Aorta (tissue), 5 donors: ENCODE measurements around the gene ZNF8. TPM values are rescaled to one million over a fixed set of nuclear protein-coding genes. Genes with fewer than 3 reads are reported as not detected.
A peak's percentile ranks its signal among the peaks of the same experiment; 100 is the strongest.
"Not testable (repeated sequence)": the region's sequence is repeated elsewhere in the genome, so short reads cannot be mapped to it uniquely, and the experiment has no call there.

Source experiments
- ATAC-seq: fragments of 200-7000 bp; cut with Tn5 transposase; one replicate; pipeline ENCODE4 v1.9.1; 2022; ENCODE audit warnings: moderate library complexity; ENCODE audit not compliant: low FRiP score
- DNase-seq, 2 donors: peaks; one replicate each; pipeline ENCODE4 v3.0.0-alpha.2; 2020
- H3K27ac ChIP-seq, 2 donors: one replicate each; pipeline ENCODE4 v1.5.1; 2013; ENCODE audit warnings: low read length in 2 of 2, mild to moderate bottlenecking in 2 of 2, moderate library complexity in 2 of 2, control low read depth in 1 of 2, inconsistent platforms in 1 of 2, low read depth in 1 of 2
- H3K27me3 ChIP-seq, 2 donors: one replicate each; pipeline ENCODE4 v1.6.1; 2013; ENCODE audit warnings: control low read depth in 1 of 2, low read length in 1 of 2, mild to moderate bottlenecking in 1 of 2, moderate library complexity in 1 of 2; ENCODE audit not compliant: insufficient read depth in 2 of 2, control insufficient read depth in 1 of 2
- H3K36me3 ChIP-seq, 2 donors: one replicate each; pipeline ENCODE4 v1.6.1; 2013; ENCODE audit warnings: control low read depth in 1 of 2, low read length in 1 of 2, mild to moderate bottlenecking in 1 of 2; ENCODE audit not compliant: insufficient read depth in 2 of 2, control insufficient read depth in 1 of 2
- H3K4me1 ChIP-seq, 2 donors: one replicate each; pipeline ENCODE4 v1.6.1; 2013; ENCODE audit warnings: low read length in 2 of 2, control low read depth in 1 of 2, mild to moderate bottlenecking in 1 of 2, moderate library complexity in 1 of 2; ENCODE audit not compliant: insufficient read depth in 2 of 2, control insufficient read depth in 1 of 2
- H3K4me3 ChIP-seq, 2 donors: one replicate each; pipeline ENCODE4 v1.5.1; 2013; ENCODE audit warnings: low read length in 2 of 2, control low read depth in 1 of 2, mild to moderate bottlenecking in 1 of 2
- H3K9me3 ChIP-seq: one replicate; pipeline ENCODE4 v1.6.1; 2013; ENCODE audit warnings: mild to moderate bottlenecking, low read length; ENCODE audit not compliant: control insufficient read depth
- WGBS, 2 donors: extraction: QIAGEN DNeasy Blood & Tissue Kit; methylation state at CpG; one replicate each; pipeline ENCODE4 v1.1.7; 2013; 5-methylcytosine and 5-hydroxymethylcytosine counted together
- intact Hi-C, 2 donors: fragments of 100-400 bp; cut with DNase I; formaldehyde crosslinking; loops; one replicate each; pipeline versions ENCODE4 v1.14.2 to v1.15.0; 2022
- long read RNA-seq, 2 donors: library from polyadenylated mRNA; unstranded; transcript quantifications; one replicate each; pipeline ENCODE4 v2.0.0, GENCODE V29; 2020 to 2021
- polyA plus RNA-seq, 2 donors: library from polyadenylated mRNA; stranded (reverse); fragments of 200-250 nt; gene quantifications; one replicate each; pipeline ENCODE4 v1.2.3, GENCODE V29; 2013
- total RNA-seq, 2 donors: library from RNA; stranded (reverse); fragmentation: NEBNext Ultra II Directional; extraction: Animal tissue kit (Norgen Biotek cat#: 25700); gene quantifications; one replicate each; pipeline ENCODE4 v1.2.1, GENCODE V29; 2021
- donor health status: healthy with polysubstance abuse.
- donor health status: Bipolar disorder and iron deficiency.
- donor health status: DM: no; HTN: no; CAD: no.
- donor health status: DM: no; HTN: no; CAD: no.
- donor health status: DM: yes; HTN: yes; CAD: no.

Gene ZNF8
- total RNA-seq (1 to 10 TPM; 5.9 to 7.8 TPM), polyA plus RNA-seq (1 to 10 TPM in 1 of 2 donors, under 1 TPM in 1; 0.38 to 1.9 TPM)
- long read RNA-seq, donor 1, full-length matches to known transcripts: 6 of 6 reads
- long read RNA-seq, donor 1, partial matches to known transcripts: 0 of 6 reads
- long read RNA-seq, donor 1, other reads (novel, unspliced or antisense): 0 of 6 reads
- long read RNA-seq, donor 2, full-length matches to known transcripts: 1 of 1 reads
- long read RNA-seq, donor 2, partial matches to known transcripts: 0 of 1 reads
- long read RNA-seq, donor 2, other reads (novel, unspliced or antisense): 0 of 1 reads

- peak within 1 kb of the TSS in 1 of 2 donors; percentile 48 for H3K27ac ChIP-seq
- DNase-seq: peak; percentile 99
- no peaks in the 10 kb centered on the region for H3K27me3 ChIP-seq
- intact Hi-C loops: loop anchor here (2.0 kb wide), 1 partner anchor 26 kb away; the partner anchor contains the start of gene ERVK3-1 (in 2 of the 2)
- peaks cover 2 to 3% of the 10 kb centered on the region in 2 donors for H3K4me1 ChIP-seq
- H3K9me3 ChIP-seq: peaks cover 2% of the 10 kb centered on the region
- WGBS, 2 donors: 0% methylated on average over 37 to 42 of the region's 42 CpGs
- no peaks in the 10 kb centered on the region for H3K36me3 ChIP-seq
- peak; percentile 97 for ATAC-seq
- peak within 1 kb of the TSS; percentile 58 to 84 for H3K4me3 ChIP-seq
These were observed at the start of gene ZNF8 for GRCh38 chr19:58278541-58279041. ZNF8 (plus strand) TSS chr19:58278955; CDS start chr19:58279082, 127 bp downstream.

- Histone ChIP-seq H3K27me3 (no peaks in the 10 kb centered on the region), H3K27ac (no peak overlapping the region), H3K4me1 (no peaks in the 10 kb centered on the region), H3K36me3 (peaks cover 0 to 8% of the 10 kb centered on the region in 2 donors), H3K9me3 (peaks cover 13% of the 10 kb centered on the region), H3K4me3 (peak overlapping the region; percentile 51 to 83)
- no peak for DNase-seq
- WGBS, 2 donors: 4 to 10% methylated on average over 12 to 13 of the region's 13 CpGs
- intact Hi-C loops: no loop called here
- no peak for ATAC-seq
These were observed 49.5 kb upstream of the ZNF8 start for GRCh38 chr19:58229255-58229639.

DNA sequence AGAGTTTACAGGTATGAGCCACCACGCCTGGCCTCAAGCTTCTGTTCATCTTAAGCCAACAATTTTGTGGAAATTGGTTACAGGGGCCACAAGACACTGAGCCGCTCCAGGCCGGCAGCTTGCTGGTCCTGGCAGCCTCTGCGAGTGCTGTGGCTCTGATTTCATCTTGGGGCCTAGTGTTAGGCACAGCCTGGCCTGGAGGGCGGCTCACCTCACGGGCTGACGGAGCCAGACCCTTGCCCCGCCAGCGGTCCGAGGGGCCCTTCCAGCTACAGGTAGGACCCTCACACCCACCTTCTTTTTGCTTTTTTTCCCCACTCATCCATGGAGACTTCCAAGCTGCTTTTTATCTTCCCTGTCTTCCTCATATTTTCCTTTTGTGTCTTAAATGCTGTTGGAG lies 41.4 kb upstream of the ZNF8 start:
- 96 to 98% methylated on average over 10 of the region's 10 CpGs for WGBS, 2 donors
- DNase-seq (no peak), ATAC-seq (no peak)
- H3K36me3 ChIP-seq: peaks cover 14 to 25% of the 10 kb centered on the region in 2 donors
- H3K4me1 ChIP-seq: no peaks in the 10 kb centered on the region
- peaks cover 37% of the 10 kb centered on the region for H3K9me3 ChIP-seq
- no peak overlapping the region for H3K4me3 ChIP-seq
- H3K27me3 ChIP-seq: no peaks in the 10 kb centered on the region
- H3K27ac ChIP-seq: no peak overlapping the region
- intact Hi-C loops: no loop called here

DNA sequence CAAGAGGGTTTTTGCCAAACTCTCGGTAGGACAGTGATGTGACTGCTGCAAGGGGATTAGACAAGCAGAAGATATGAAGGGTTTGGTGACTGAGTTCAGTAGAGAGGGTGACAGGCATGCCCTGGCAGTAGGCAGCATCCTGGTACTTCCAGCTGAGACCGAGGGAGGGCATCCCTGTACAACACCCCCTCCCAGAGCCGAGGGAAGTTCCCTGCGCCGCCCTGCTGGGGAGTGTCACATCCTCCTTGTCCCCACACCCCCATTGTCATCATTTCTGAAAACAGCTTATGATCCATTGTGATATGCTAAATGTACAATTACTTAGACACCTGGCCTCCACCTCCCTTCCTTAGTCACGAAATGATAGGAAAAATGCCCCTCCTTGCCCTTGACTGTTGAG lies 35.4 kb upstream of the ZNF8 start:
- Histone ChIP-seq H3K4me1 (no peaks in the 10 kb centered on the region), H3K27me3 (no peaks in the 10 kb centered on the region), H3K27ac (no peak overlapping the region), H3K4me3 (no peak overlapping the region), H3K36me3 (peaks cover 37 to 44% of the 10 kb centered on the region in 2 donors), H3K9me3 (peaks cover 57% of the 10 kb centered on the region)
- intact Hi-C loops: no loop called here
- DNase-seq: no peak
- ATAC-seq: no peak
- WGBS, 2 donors: 97 to 100% methylated on average over 6 of the region's 6 CpGs

- Histone ChIP-seq H3K36me3 (peaks cover 29 to 46% of the 10 kb centered on the region in 2 donors), H3K4me1 (no peaks in the 10 kb centered on the region), H3K27me3 (no peaks in the 10 kb centered on the region), H3K4me3 (no peak overlapping the region), H3K9me3 (peaks cover 45% of the 10 kb centered on the region), H3K27ac (no peak overlapping the region)
- 97 to 99% methylated on average over 3 of the region's 3 CpGs for WGBS, 2 donors
- DNase-seq (no peak), ATAC-seq (no peak)
- intact Hi-C loops: no loop called here
These were observed 29.9 kb upstream of the ZNF8 start for GRCh38 chr19:58248886-58249285.

- H3K4me1 ChIP-seq: no peaks in the 10 kb centered on the region
- WGBS, 2 donors: 97 to 100% methylated on average over 2 of the region's 2 CpGs
- no peak overlapping the region for H3K27ac ChIP-seq
- intact Hi-C loops: loop anchor here in 1 of 2 donors (10.0 kb wide), 1 partner anchor 47 kb away; no protein-coding TSS in a partner anchor
- H3K27me3 ChIP-seq: no peaks in the 10 kb centered on the region
- DNase-seq (no peak), ATAC-seq (no peak)
- H3K4me3 ChIP-seq: no peak overlapping the region
- peaks cover 32% of the 10 kb centered on the region for H3K9me3 ChIP-seq
- H3K36me3 ChIP-seq: peaks cover 11 to 40% of the 10 kb centered on the region in 2 donors
These were observed 26.6 kb upstream of the ZNF8 start for GRCh38 chr19:58252102-58252685.

GRCh38 chr19:58258259-58258658 lies 20.5 kb upstream of the ZNF8 start:
- H3K4me3 ChIP-seq, DNase-seq, ATAC-seq, H3K27ac ChIP-seq, H3K4me1 ChIP-seq, H3K27me3 ChIP-seq: not testable (repeated sequence)
- WGBS, 2 donors: 92 to 96% methylated on average over 3 to 4 of the region's 4 CpGs
- intact Hi-C loops: loop anchor here in 1 of 2 donors (10.0 kb wide), 1 partner anchor 53 kb away; no protein-coding TSS in a partner anchor
- Histone ChIP-seq H3K36me3 (peaks cover 23 to 38% of the 10 kb centered on the region in 2 donors), H3K9me3 (peaks cover 54% of the 10 kb centered on the region)

DNA sequence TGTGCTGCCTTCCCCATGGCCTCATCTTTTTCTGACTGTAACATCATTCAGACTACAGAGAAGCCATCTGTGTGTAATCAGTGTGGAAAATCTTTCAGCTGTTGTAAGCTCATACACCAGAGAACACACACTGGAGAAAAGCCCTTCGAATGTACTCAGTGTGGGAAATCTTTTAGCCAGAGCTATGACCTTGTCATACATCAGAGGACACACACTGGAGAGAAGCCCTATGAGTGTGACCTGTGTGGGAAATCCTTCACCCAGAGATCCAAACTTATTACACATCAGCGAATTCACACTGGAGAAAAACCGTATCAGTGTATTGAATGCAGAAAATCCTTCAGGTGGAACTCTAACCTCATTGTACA lies 17.2 kb upstream of the ZNF8 start:
- H3K9me3 ChIP-seq: peaks cover 63% of the 10 kb centered on the region
- no peak overlapping the region for H3K4me3 ChIP-seq
- DNase-seq (no peak), ATAC-seq (no peak)
- H3K4me1 ChIP-seq: no peaks in the 10 kb centered on the region
- H3K27ac ChIP-seq: no peak overlapping the region
- no peaks in the 10 kb centered on the region for H3K27me3 ChIP-seq
- intact Hi-C loops: no loop called here
- peaks cover 19 to 25% of the 10 kb centered on the region in 2 donors for H3K36me3 ChIP-seq
- 98 to 99% methylated on average over 3 of the region's 3 CpGs for WGBS, 2 donors
